Endothelial cell of umbilical vein (primary cell): ENCODE results near the gene PKD2L1.
"Not testable (repeated sequence)": the region's sequence is repeated elsewhere in the genome, so short reads cannot be mapped to it uniquely, and the experiment has no call there.

ENCODE experiments used
- EZH2 ChIP-seq: IDR thresholded peaks from 2 replicates; pipeline ENCODE4 v1.6.1; 2012; ENCODE audit warnings: borderline replicate concordance, low read depth, mild to moderate bottlenecking, moderate library complexity, low read length, inconsistent platforms; ENCODE audit not compliant: severe bottlenecking
- MYC ChIP-seq: IDR thresholded peaks from one replicate; pipeline ENCODE4 v1.6.1; 2011; ENCODE audit warnings: mild to moderate bottlenecking, low read depth, low read length
- POLR2A ChIP-seq: IDR thresholded peaks from 2 replicates; pipeline ENCODE4 v1.6.1; 2012; ENCODE audit warnings: low read depth, mild to moderate bottlenecking, control low read depth, low read length
- POLR2AphosphoS5 ChIP-seq: IDR thresholded peaks from 2 replicates; pipeline ENCODE4 v1.6.1; 2012; ENCODE audit warnings: low read depth, mild to moderate bottlenecking, control low read depth, low read length, moderate library complexity; ENCODE audit not compliant: insufficient read depth
- TF ChIP-seq, protein P1 (sequence below), 2 donors: IDR thresholded peaks; 1 replicate in 1 of 2; 2 replicates in 1 of 2; pipeline ENCODE4 v1.5.1; 2011; ENCODE audit warnings: low read length in 2 of 2, mild to moderate bottlenecking in 2 of 2, moderate library complexity in 2 of 2, control low read depth in 1 of 2, inconsistent platforms in 1 of 2, low read depth in 1 of 2; ENCODE audit not compliant: insufficient read depth in 1 of 2; ENCODE audit errors: extremely low read depth in 1 of 2
- TF ChIP-seq, protein P2 (sequence below): IDR thresholded peaks from 2 replicates; pipeline ENCODE4 v1.6.1; 2011; ENCODE audit not compliant: insufficient read depth, insufficient read length

DNA sequence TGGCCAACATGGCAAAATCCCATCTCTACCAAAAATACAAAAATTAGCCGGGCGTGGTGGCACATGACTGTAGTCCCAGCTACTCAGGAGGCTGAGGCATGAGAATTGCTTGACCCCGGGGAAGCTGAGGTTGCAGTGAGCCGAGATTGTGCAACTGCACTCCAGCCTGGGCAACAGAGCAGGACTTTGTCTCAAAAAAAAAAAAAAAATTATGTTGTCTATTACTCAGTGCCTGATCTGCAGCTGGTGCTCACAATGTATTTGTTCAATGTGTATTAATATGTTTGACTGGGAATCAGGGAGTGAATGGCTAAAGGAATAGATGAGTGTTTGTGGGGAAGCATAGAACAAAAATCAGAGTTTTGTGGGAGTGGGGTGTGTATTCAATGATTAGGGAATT lies 37.7 kb downstream of the PKD2L1 start:
- TF ChIP-seq, protein P1, sequence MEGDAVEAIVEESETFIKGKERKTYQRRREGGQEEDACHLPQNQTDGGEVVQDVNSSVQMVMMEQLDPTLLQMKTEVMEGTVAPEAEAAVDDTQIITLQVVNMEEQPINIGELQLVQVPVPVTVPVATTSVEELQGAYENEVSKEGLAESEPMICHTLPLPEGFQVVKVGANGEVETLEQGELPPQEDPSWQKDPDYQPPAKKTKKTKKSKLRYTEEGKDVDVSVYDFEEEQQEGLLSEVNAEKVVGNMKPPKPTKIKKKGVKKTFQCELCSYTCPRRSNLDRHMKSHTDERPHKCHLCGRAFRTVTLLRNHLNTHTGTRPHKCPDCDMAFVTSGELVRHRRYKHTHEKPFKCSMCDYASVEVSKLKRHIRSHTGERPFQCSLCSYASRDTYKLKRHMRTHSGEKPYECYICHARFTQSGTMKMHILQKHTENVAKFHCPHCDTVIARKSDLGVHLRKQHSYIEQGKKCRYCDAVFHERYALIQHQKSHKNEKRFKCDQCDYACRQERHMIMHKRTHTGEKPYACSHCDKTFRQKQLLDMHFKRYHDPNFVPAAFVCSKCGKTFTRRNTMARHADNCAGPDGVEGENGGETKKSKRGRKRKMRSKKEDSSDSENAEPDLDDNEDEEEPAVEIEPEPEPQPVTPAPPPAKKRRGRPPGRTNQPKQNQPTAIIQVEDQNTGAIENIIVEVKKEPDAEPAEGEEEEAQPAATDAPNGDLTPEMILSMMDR (IDR thresholded peaks at IDR 0.05; ENCODE audit: extremely low read depth in 1 of 2, insufficient read depth in 1 of 2, low read depth in 1 of 2, low read length in 2 of 2) = not testable (repeated sequence)
- not testable (repeated sequence) for TF ChIP-seq POLR2A, EZH2, POLR2AphosphoS5, MYC
- TF ChIP-seq, protein P2, sequence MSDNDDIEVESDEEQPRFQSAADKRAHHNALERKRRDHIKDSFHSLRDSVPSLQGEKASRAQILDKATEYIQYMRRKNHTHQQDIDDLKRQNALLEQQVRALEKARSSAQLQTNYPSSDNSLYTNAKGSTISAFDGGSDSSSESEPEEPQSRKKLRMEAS = not testable (repeated sequence)
